A673 (cell line): ENCODE results near the gene ALDH3B2. TPM values are rescaled to one million over a fixed set of nuclear protein-coding genes. Genes with fewer than 3 reads are reported as not detected.
"Not testable (repeated sequence)": the region's sequence is repeated elsewhere in the genome, so short reads cannot be mapped to it uniquely, and the experiment has no call there.

Source experiments
- BruUV-seq: library from RNA; stranded (reverse); fragments of 400-500 nt; replicated peaks from 2 replicates; lab custom pipeline; 2021; lab: Mats Ljungman, UMichigan
- CTCF ChIA-PET: fragments of 300-600 bp; sonication (Branson Sonifier 250); formaldehyde crosslinking; loops from one replicate; lab custom pipeline; 2022; ENCODE audit warnings: antibody characterized with exemption; lab: Charles Lee
- POLR2A ChIA-PET: fragments of 300-600 bp; sonication (Branson Sonifier 250); formaldehyde crosslinking; loops from one replicate; lab custom pipeline; 2022; ENCODE audit warnings: antibody characterized with exemption; ENCODE audit not compliant: low non-redundant PET; lab: Charles Lee
- DNase-seq: peaks from one replicate; pipeline ENCODE4 v3.0.0-alpha.2; 2015; ENCODE audit warnings: low spot score
- H3K27ac ChIP-seq: fragments of 200-600 bp; sonication (generic); 2 replicates; pipeline ENCODE4 v1.5.1; 2016; ENCODE audit warnings: mixed run types, low read depth, mild to moderate bottlenecking, mixed read lengths, antibody characterized with exemption, low read length; ENCODE audit not compliant: poor library complexity, severe bottlenecking
- H3K27me3 ChIP-seq: fragments of 200-600 bp; sonication (generic); replicated peaks from 2 replicates; pipeline ENCODE4 v1.6.1; 2017; ENCODE audit warnings: mixed run types, low read depth, mild to moderate bottlenecking, mixed read lengths, antibody characterized with exemption, low read length; ENCODE audit not compliant: insufficient read depth, poor library complexity
- H3K36me3 ChIP-seq: fragments of 200-600 bp; sonication (generic); 2 replicates; pipeline ENCODE4 v1.6.1; 2016; ENCODE audit warnings: mixed run types, mild to moderate bottlenecking, mixed read lengths, antibody characterized with exemption, low read length; ENCODE audit not compliant: insufficient read depth, poor library complexity, severe bottlenecking
- H3K4me1 ChIP-seq: fragments of 200-600 bp; sonication (generic); 2 replicates; pipeline ENCODE4 v1.6.1; 2017; ENCODE audit warnings: mixed run types, mild to moderate bottlenecking, mixed read lengths, antibody characterized with exemption, low read length; ENCODE audit not compliant: insufficient read depth, poor library complexity, severe bottlenecking
- H3K4me3 ChIP-seq: fragments of 200-600 bp; sonication (generic); 2 replicates; pipeline ENCODE4 v1.5.1; 2016; ENCODE audit warnings: low read depth, mixed run types, mild to moderate bottlenecking, mixed read lengths, low read length; ENCODE audit not compliant: poor library complexity, severe bottlenecking
- H3K9me3 ChIP-seq: fragments of 200-600 bp; sonication (generic); 2 replicates; pipeline ENCODE4 v1.6.1; 2016; ENCODE audit warnings: mixed run types, low read depth, mild to moderate bottlenecking, mixed read lengths, antibody characterized with exemption, low read length; ENCODE audit not compliant: poor library complexity, severe bottlenecking
- CTCF ChIP-seq: fragments of 300-800, 200-600 bp; sonication (generic); conservative IDR thresholded peaks from 2 replicates; pipeline ENCODE4 v1.5.1; 2017; ENCODE audit warnings: low read depth, mild to moderate bottlenecking, antibody characterized with exemption, low read length, moderate library complexity, mixed read lengths
- EZH2 ChIP-seq: fragments of 200-600 bp; sonication (generic); IDR thresholded peaks from 2 replicates; pipeline ENCODE4 v1.6.1; 2017; ENCODE audit warnings: borderline replicate concordance, low read depth, mild to moderate bottlenecking, mixed read lengths, antibody characterized with exemption, low read length; ENCODE audit not compliant: poor library complexity, severe bottlenecking
- intact Hi-C: fragments of 100-400 bp; cut with micrococcal nuclease; formaldehyde crosslinking; loops from one replicate; pipeline ENCODE4 v1.10.0; 2022; ENCODE audit not compliant: unreplicated experiment
- total RNA-seq: library from RNA; stranded (reverse); gene quantifications from 2 replicates; pipeline ENCODE4 v1.2.3, GENCODE V29; 2021

The ALDH3B2 gene
- total RNA-seq, 1 experiment from 2014 or later, result not detected

- intact Hi-C loops, result no loop called here
- DNase-seq, result no peak
- no peak overlapping the region for H3K4me3 ChIP-seq
- H3K9me3 ChIP-seq, result no peaks in the 10 kb centered on the region
- TF ChIP-seq EZH2, result no peak
- peak; percentile 52 for TF ChIP-seq CTCF
- ChIA-PET CTCF (interaction anchor here (1.0 kb wide), 2 partner anchors 61 to 62 kb away, joined by 5 to 6 read pairs; partner anchors contain the start of gene NUDT8), POLR2A (no interaction called here)
- H3K36me3 ChIP-seq, result no peaks in the 10 kb centered on the region
- no peak overlapping the region for H3K27ac ChIP-seq
- peaks cover 12% of the 10 kb centered on the region for H3K27me3 ChIP-seq
- H3K4me1 ChIP-seq, result no peaks in the 10 kb centered on the region
- no TSS peak for BruUV-seq
These were observed 16.7 kb upstream of the ALDH3B2 start for GRCh38 chr11:67691149-67691548.

GRCh38 chr11:67689178-67689577 is 14.8 kb upstream of the ALDH3B2 start:
- no peak for TF ChIP-seq CTCF
- TF ChIP-seq EZH2, result no peak
- H3K27ac ChIP-seq, result no peak overlapping the region
- H3K27me3 ChIP-seq, result peaks cover 23% of the 10 kb centered on the region
- no peaks in the 10 kb centered on the region for H3K9me3 ChIP-seq
- POLR2A ChIA-PET, result no interaction called here
- no peaks in the 10 kb centered on the region for H3K4me1 ChIP-seq
- CTCF ChIA-PET, result no interaction called here
- BruUV-seq, result no TSS peak
- no peak overlapping the region for H3K4me3 ChIP-seq
- intact Hi-C loops, result no loop called here
- no peak for DNase-seq
- no peaks in the 10 kb centered on the region for H3K36me3 ChIP-seq

GRCh38 chr11:67687986-67688385 is 13.6 kb upstream of the ALDH3B2 start:
- Histone ChIP-seq H3K27me3 (peaks cover 23% of the 10 kb centered on the region), H3K27ac (no peak overlapping the region), H3K4me3 (no peak overlapping the region), H3K4me1 (no peaks in the 10 kb centered on the region), H3K36me3 (no peaks in the 10 kb centered on the region), H3K9me3 (no peaks in the 10 kb centered on the region)
- ChIA-PET CTCF (interaction anchor here (0.6 kb wide), 1 partner anchor 267 kb away, joined by 3 read pairs; no protein-coding TSS in a partner anchor), POLR2A (no interaction called here)
- no peak for TF ChIP-seq CTCF
- TF ChIP-seq EZH2, result no peak
- no TSS peak for BruUV-seq
- DNase-seq, result no peak
- intact Hi-C loops, result no loop called here

- BruUV-seq, H3K4me1 ChIP-seq, DNase-seq, H3K36me3 ChIP-seq, intact Hi-C loops, H3K4me3 ChIP-seq, H3K27ac ChIP-seq, CTCF ChIA-PET, H3K9me3 ChIP-seq, POLR2A ChIA-PET: not testable (repeated sequence)
- peaks cover 21% of the 10 kb centered on the region for H3K27me3 ChIP-seq
These were observed 11.4 kb upstream of the ALDH3B2 start for GRCh38 chr11:67685641-67686332.

- CTCF ChIA-PET, H3K4me1 ChIP-seq, H3K9me3 ChIP-seq, BruUV-seq, intact Hi-C loops, POLR2A ChIA-PET, DNase-seq, H3K36me3 ChIP-seq, H3K27ac ChIP-seq, H3K4me3 ChIP-seq: not testable (repeated sequence)
- H3K27me3 ChIP-seq, result peaks cover 14% of the 10 kb centered on the region
These were observed 8.0 kb upstream of the ALDH3B2 start for GRCh38 chr11:67682126-67683034.
